GM23338 (cell line): Measurements from ENCODE around the gene STK4.

ENCODE experiments used
- CREB1 ChIP-seq: fragments of 250-450 bp; sonication (Bioruptor Pico); IDR thresholded peaks from 2 replicates; pipeline ENCODE4 v1.5.0; 2020; ENCODE audit warnings: low read depth, mild to moderate bottlenecking, moderate library complexity
- EZH2 ChIP-seq: fragments of 200-600 bp; sonication (generic); IDR thresholded peaks from one replicate; pipeline ENCODE4 v1.8.0; 2017; ENCODE audit warnings: antibody characterized with exemption, mild to moderate bottlenecking, low read depth; ENCODE audit not compliant: unreplicated experiment
- EZH2phosphoT487 ChIP-seq: fragments of 200-600 bp; sonication (generic); IDR thresholded peaks from one replicate; pipeline ENCODE4 v1.8.1; 2018; ENCODE audit warnings: antibody characterized with exemption; ENCODE audit not compliant: unreplicated experiment
- NANOG ChIP-seq: IDR thresholded peaks from 2 replicates; pipeline ENCODE4 v1.6.1; 2016; ENCODE audit warnings: antibody characterized with exemption, borderline replicate concordance
- POLR2AphosphoS5 ChIP-seq: IDR thresholded peaks from 2 replicates; pipeline ENCODE4 v1.6.1; 2016; ENCODE audit warnings: antibody characterized with exemption, low read depth
- STAT1 ChIP-seq: IDR thresholded peaks from one replicate; pipeline ENCODE4 v1.6.1; 2016; ENCODE audit warnings: antibody characterized with exemption; ENCODE audit not compliant: unreplicated experiment
- TF ChIP-seq, protein P1 (sequence below), 2 experiments: fragments of 200-600 bp in 1 of 2; sonication (generic) in 1 of 2; conservative IDR thresholded peaks; 2 replicates each; pipeline versions ENCODE4 v1.5.1 to v1.6.1; 2016 to 2017; ENCODE audit warnings: antibody characterized with exemption in 2 of 2, low read depth in 2 of 2, mild to moderate bottlenecking in 2 of 2, moderate library complexity in 1 of 2
- TF ChIP-seq, protein P2 (sequence below): IDR thresholded peaks from one replicate; pipeline ENCODE4 v1.6.1; 2018; ENCODE audit warnings: antibody characterized with exemption; ENCODE audit not compliant: unreplicated experiment
- TF ChIP-seq, protein P3 (sequence below): fragments of 250-450 bp; sonication (Bioruptor Pico); IDR thresholded peaks from 2 replicates; pipeline ENCODE4 v1.5.0; 2020; ENCODE audit warnings: mild to moderate bottlenecking, moderate library complexity

DNA sequence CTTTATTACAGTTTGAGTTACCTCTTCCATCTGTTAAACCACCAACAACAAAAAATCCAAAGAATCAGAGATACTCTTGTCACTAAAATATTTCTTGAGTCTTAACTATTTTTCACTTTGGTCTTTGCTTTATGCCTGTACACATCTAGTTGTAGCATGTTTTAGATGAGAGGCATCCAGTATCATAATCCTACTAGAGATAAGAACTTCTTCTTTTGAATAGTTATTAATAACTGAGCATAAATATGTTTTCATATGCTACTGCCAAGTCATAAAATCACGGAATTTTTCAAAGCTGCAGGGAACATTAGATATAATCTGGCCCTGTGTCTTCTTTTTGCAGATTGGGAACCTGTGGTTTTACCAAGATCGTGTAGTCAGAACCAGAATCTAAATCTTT lies 55.3 kb downstream of the STK4 start:
- TF ChIP-seq, protein P1, sequence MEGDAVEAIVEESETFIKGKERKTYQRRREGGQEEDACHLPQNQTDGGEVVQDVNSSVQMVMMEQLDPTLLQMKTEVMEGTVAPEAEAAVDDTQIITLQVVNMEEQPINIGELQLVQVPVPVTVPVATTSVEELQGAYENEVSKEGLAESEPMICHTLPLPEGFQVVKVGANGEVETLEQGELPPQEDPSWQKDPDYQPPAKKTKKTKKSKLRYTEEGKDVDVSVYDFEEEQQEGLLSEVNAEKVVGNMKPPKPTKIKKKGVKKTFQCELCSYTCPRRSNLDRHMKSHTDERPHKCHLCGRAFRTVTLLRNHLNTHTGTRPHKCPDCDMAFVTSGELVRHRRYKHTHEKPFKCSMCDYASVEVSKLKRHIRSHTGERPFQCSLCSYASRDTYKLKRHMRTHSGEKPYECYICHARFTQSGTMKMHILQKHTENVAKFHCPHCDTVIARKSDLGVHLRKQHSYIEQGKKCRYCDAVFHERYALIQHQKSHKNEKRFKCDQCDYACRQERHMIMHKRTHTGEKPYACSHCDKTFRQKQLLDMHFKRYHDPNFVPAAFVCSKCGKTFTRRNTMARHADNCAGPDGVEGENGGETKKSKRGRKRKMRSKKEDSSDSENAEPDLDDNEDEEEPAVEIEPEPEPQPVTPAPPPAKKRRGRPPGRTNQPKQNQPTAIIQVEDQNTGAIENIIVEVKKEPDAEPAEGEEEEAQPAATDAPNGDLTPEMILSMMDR (conservative IDR thresholded peaks at IDR 0.05; ENCODE audit: low read depth in 2 of 2) = no peak
- TF ChIP-seq EZH2 (no peak), EZH2phosphoT487 (no peak), POLR2AphosphoS5 (no peak), NANOG (no peak), STAT1 (no peak), CREB1 (no peak)
- TF ChIP-seq, protein P2, sequence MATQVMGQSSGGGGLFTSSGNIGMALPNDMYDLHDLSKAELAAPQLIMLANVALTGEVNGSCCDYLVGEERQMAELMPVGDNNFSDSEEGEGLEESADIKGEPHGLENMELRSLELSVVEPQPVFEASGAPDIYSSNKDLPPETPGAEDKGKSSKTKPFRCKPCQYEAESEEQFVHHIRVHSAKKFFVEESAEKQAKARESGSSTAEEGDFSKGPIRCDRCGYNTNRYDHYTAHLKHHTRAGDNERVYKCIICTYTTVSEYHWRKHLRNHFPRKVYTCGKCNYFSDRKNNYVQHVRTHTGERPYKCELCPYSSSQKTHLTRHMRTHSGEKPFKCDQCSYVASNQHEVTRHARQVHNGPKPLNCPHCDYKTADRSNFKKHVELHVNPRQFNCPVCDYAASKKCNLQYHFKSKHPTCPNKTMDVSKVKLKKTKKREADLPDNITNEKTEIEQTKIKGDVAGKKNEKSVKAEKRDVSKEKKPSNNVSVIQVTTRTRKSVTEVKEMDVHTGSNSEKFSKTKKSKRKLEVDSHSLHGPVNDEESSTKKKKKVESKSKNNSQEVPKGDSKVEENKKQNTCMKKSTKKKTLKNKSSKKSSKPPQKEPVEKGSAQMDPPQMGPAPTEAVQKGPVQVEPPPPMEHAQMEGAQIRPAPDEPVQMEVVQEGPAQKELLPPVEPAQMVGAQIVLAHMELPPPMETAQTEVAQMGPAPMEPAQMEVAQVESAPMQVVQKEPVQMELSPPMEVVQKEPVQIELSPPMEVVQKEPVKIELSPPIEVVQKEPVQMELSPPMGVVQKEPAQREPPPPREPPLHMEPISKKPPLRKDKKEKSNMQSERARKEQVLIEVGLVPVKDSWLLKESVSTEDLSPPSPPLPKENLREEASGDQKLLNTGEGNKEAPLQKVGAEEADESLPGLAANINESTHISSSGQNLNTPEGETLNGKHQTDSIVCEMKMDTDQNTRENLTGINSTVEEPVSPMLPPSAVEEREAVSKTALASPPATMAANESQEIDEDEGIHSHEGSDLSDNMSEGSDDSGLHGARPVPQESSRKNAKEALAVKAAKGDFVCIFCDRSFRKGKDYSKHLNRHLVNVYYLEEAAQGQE = no peak
- TF ChIP-seq, protein P3, sequence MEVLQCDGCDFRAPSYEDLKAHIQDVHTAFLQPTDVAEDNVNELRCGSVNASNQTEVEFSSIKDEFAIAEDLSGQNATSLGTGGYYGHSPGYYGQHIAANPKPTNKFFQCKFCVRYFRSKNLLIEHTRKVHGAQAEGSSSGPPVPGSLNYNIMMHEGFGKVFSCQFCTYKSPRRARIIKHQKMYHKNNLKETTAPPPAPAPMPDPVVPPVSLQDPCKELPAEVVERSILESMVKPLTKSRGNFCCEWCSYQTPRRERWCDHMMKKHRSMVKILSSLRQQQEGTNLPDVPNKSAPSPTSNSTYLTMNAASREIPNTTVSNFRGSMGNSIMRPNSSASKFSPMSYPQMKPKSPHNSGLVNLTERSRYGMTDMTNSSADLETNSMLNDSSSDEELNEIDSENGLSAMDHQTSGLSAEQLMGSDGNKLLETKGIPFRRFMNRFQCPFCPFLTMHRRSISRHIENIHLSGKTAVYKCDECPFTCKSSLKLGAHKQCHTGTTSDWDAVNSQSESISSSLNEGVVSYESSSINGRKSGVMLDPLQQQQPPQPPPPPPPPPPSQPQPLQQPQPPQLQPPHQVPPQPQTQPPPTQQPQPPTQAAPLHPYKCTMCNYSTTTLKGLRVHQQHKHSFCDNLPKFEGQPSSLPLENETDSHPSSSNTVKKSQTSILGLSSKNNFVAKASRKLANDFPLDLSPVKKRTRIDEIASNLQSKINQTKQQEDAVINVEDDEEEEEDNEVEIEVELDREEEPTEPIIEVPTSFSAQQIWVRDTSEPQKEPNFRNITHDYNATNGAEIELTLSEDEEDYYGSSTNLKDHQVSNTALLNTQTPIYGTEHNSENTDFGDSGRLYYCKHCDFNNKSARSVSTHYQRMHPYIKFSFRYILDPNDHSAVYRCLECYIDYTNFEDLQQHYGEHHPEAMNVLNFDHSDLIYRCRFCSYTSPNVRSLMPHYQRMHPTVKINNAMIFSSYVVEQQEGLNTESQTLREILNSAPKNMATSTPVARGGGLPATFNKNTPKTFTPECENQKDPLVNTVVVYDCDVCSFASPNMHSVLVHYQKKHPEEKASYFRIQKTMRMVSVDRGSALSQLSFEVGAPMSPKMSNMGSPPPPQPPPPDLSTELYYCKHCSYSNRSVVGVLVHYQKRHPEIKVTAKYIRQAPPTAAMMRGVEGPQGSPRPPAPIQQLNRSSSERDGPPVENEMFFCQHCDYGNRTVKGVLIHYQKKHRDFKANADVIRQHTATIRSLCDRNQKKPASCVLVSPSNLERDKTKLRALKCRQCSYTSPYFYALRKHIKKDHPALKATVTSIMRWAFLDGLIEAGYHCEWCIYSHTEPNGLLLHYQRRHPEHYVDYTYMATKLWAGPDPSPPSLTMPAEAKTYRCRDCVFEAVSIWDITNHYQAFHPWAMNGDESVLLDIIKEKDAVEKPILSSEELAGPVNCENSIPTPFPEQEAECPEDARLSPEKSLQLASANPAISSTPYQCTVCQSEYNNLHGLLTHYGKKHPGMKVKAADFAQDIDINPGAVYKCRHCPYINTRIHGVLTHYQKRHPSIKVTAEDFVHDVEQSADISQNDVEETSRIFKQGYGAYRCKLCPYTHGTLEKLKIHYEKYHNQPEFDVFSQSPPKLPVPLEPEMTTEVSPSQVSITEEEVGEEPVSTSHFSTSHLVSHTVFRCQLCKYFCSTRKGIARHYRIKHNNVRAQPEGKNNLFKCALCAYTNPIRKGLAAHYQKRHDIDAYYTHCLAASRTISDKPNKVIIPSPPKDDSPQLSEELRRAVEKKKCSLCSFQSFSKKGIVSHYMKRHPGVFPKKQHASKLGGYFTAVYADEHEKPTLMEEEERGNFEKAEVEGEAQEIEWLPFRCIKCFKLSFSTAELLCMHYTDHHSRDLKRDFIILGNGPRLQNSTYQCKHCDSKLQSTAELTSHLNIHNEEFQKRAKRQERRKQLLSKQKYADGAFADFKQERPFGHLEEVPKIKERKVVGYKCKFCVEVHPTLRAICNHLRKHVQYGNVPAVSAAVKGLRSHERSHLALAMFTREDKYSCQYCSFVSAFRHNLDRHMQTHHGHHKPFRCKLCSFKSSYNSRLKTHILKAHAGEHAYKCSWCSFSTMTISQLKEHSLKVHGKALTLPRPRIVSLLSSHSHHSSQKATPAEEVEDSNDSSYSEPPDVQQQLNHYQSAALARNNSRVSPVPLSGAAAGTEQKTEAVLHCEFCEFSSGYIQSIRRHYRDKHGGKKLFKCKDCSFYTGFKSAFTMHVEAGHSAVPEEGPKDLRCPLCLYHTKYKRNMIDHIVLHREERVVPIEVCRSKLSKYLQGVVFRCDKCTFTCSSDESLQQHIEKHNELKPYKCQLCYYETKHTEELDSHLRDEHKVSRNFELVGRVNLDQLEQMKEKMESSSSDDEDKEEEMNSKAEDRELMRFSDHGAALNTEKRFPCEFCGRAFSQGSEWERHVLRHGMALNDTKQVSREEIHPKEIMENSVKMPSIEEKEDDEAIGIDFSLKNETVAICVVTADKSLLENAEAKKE (CRISPR knock-in tag) = no peak
